ENCODE measurements around the gene MCUB. TPM values are rescaled to one million over a fixed set of nuclear protein-coding genes. Genes with fewer than 3 reads are reported as not detected.

Gene MCUB
- total and polyA plus RNA-seq, 2 of the 13 experiments (the other 11 are each of a cell fraction or from before 2014, with no cell fraction given): 0.95 to 2.2 TPM

- TF ChIP-seq CC2D1A (CRISPR knock-in tag; IDR thresholded peaks at IDR 0.05) (no peak), TBP (CRISPR knock-in tag; IDR thresholded peaks at IDR 0.05) (no peak), SRF (IDR thresholded peaks at IDR 0.05; ENCODE audit: low read depth, low read length) (no peak), WIZ (CRISPR knock-in tag; IDR thresholded peaks at IDR 0.05) (no peak), ELF4 (CRISPR knock-in tag; IDR thresholded peaks at IDR 0.05; ENCODE audit: borderline replicate concordance) (no peak), RBM22 (optimal IDR thresholded peaks at IDR 0.05; ENCODE audit: low read length) (no peak), ZSCAN20 (CRISPR knock-in tag; IDR thresholded peaks at IDR 0.05; ENCODE audit: borderline replicate concordance) (no peak), SATB2 (CRISPR knock-in tag; IDR thresholded peaks at IDR 0.05) (no peak), NFYC (CRISPR knock-in tag; IDR thresholded peaks at IDR 0.05) (no peak), ZNF10 (CRISPR knock-in tag; IDR thresholded peaks at IDR 0.05; ENCODE audit: borderline replicate concordance, low read depth) (no peak), TBL1XR1 (IDR thresholded peaks at IDR 0.05; ENCODE audit: borderline replicate concordance, low read length, partially characterized antibody) (no peak), KDM1A (CRISPR knock-in tag; IDR thresholded peaks at IDR 0.05) (no peak), ZNF570 (CRISPR knock-in tag; IDR thresholded peaks at IDR 0.05; ENCODE audit: borderline replicate concordance) (no peak), CBX1 (IDR thresholded peaks at IDR 0.05; ENCODE audit: low read depth) (no peak), ZNF484 (CRISPR knock-in tag; IDR thresholded peaks at IDR 0.05; ENCODE audit: borderline replicate concordance, low read depth) (no peak), SOX6 (IDR thresholded peaks at IDR 0.05) (no peak), SOX6 (CRISPR knock-in tag; IDR thresholded peaks at IDR 0.05) (no peak), ZBTB7A (CRISPR knock-in tag; IDR thresholded peaks at IDR 0.05) (peak; percentile 14; the same call in 1 of the 2 replicates), NCOA1 (CRISPR knock-in tag; IDR thresholded peaks at IDR 0.05) (no peak), EED (CRISPR knock-in tag; IDR thresholded peaks at IDR 0.05) (peak; percentile 40; the same call in 1 of the 2 replicates), ZBTB44 (CRISPR knock-in tag; IDR thresholded peaks at IDR 0.05) (no peak)
- TF ChIP-seq, protein P1, sequence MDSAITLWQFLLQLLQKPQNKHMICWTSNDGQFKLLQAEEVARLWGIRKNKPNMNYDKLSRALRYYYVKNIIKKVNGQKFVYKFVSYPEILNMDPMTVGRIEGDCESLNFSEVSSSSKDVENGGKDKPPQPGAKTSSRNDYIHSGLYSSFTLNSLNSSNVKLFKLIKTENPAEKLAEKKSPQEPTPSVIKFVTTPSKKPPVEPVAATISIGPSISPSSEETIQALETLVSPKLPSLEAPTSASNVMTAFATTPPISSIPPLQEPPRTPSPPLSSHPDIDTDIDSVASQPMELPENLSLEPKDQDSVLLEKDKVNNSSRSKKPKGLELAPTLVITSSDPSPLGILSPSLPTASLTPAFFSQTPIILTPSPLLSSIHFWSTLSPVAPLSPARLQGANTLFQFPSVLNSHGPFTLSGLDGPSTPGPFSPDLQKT (CRISPR knock-in tag; IDR thresholded peaks at IDR 0.05; ENCODE audit: borderline replicate concordance): no peak
- TF ChIP-seq, protein P2, sequence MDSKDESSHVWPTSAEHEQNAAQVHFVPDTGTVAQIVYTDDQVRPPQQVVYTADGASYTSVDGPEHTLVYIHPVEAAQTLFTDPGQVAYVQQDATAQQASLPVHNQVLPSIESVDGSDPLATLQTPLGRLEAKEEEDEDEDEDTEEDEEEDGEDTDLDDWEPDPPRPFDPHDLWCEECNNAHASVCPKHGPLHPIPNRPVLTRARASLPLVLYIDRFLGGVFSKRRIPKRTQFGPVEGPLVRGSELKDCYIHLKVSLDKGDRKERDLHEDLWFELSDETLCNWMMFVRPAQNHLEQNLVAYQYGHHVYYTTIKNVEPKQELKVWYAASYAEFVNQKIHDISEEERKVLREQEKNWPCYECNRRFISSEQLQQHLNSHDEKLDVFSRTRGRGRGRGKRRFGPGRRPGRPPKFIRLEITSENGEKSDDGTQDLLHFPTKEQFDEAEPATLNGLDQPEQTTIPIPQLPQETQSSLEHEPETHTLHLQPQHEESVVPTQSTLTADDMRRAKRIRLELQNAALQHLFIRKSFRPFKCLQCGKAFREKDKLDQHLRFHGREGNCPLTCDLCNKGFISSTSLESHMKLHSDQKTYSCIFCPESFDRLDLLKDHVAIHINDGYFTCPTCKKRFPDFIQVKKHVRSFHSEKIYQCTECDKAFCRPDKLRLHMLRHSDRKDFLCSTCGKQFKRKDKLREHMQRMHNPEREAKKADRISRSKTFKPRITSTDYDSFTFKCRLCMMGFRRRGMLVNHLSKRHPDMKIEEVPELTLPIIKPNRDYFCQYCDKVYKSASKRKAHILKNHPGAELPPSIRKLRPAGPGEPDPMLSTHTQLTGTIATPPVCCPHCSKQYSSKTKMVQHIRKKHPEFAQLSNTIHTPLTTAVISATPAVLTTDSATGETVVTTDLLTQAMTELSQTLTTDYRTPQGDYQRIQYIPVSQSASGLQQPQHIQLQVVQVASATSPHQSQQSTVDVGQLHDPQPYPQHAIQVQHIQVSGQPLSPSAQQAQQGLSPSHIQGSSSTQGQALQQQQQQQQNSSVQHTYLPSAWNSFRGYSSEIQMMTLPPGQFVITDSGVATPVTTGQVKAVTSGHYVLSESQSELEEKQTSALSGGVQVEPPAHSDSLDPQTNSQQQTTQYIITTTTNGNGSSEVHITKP (CRISPR knock-in tag; IDR thresholded peaks at IDR 0.05; ENCODE audit: low read depth): no peak
Observed at GRCh38 chr4:109729718-109730618, 169.9 kb downstream of the MCUB start, which contains the start of gene PLA2G12A (continued).
